Tibial nerve (tissue), 4 donors: ENCODE measurements around the gene DLX3.

Experiments
- CTCF ChIP-seq, 5 experiments: fragments of 200-600 bp in 3 of 5; fragments of 450-650 bp in 2 of 5; sonication (generic) in 3 of 5; IDR thresholded peaks; one replicate each; pipeline ENCODE4 v1.5.1; 2016 to 2019; ENCODE audit warnings: antibody characterized with exemption in 5 of 5, mild to moderate bottlenecking in 3 of 5, moderate library complexity in 2 of 5
- EP300 ChIP-seq, 2 donors: sonication (generic); formaldehyde crosslinking; IDR thresholded peaks; one replicate each; pipeline ENCODE4 v1.6.1; 2017; ENCODE audit warnings: antibody characterized with exemption in 2 of 2, mild to moderate bottlenecking in 1 of 2

- TF ChIP-seq CTCF (IDR thresholded peaks at IDR 0.05) (no peak), EP300 (IDR thresholded peaks at IDR 0.05) (no peak)
Measured at GRCh38 chr17:50003911-50004310, 8.9 kb upstream of the DLX3 start.
